Measurements from ENCODE around the gene TBC1D9B. TPM values are rescaled to one million over a fixed set of nuclear protein-coding genes. Genes with fewer than 3 reads are reported as not detected.

Gene TBC1D9B
- polyA plus RNA-seq, 1 donor: 83.0 TPM

- no CpG with 5 or more reads among the region's 3 CpGs for WGBS (ENCODE audit: insufficient coverage, low lambda C conversion rate)
- DNase-seq: no peak
- H3K36me3 ChIP-seq (ENCODE audit: control insufficient read depth, insufficient read depth, low read length): peaks cover 12% of the 10 kb centered on the region
- no peaks in the 10 kb centered on the region for H3K27me3 ChIP-seq (ENCODE audit: control insufficient read depth, insufficient read depth, low read length)
- no peak overlapping the region for H3K4me3 ChIP-seq (ENCODE audit: low read length)
- H3K27ac ChIP-seq (ENCODE audit: low read length): no peak overlapping the region
- peaks cover 3% of the 10 kb centered on the region for H3K9me3 ChIP-seq (ENCODE audit: control insufficient read depth, low read depth, low read length)
- H3K4me1 ChIP-seq (ENCODE audit: control insufficient read depth, insufficient read depth, low read length): peaks cover 21% of the 10 kb centered on the region
These were observed 93.6 kb downstream of the TBC1D9B start for GRCh38 chr5:179814090-179814489.

GRCh38 chr5:179812997-179813607 is 94.6 kb downstream of the TBC1D9B start:
- Histone ChIP-seq H3K4me3 (ENCODE audit: low read length) (no peak overlapping the region), H3K27ac (ENCODE audit: low read length) (no peak overlapping the region), H3K27me3 (ENCODE audit: control insufficient read depth, insufficient read depth, low read length) (no peaks in the 10 kb centered on the region), H3K9me3 (ENCODE audit: control insufficient read depth, low read depth, low read length) (no peaks in the 10 kb centered on the region), H3K4me1 (ENCODE audit: control insufficient read depth, insufficient read depth, low read length) (peaks cover 16% of the 10 kb centered on the region), H3K36me3 (ENCODE audit: control insufficient read depth, insufficient read depth, low read length) (peaks cover 12% of the 10 kb centered on the region)
- DNase-seq: no peak
- 71% methylated on average over 1 of the region's 5 CpGs for WGBS (ENCODE audit: insufficient coverage, low lambda C conversion rate)

GRCh38 chr5:179812135-179812825 is 95.4 kb downstream of the TBC1D9B start:
- H3K36me3 ChIP-seq (ENCODE audit: control insufficient read depth, insufficient read depth, low read length): peaks cover 12% of the 10 kb centered on the region

More at GRCh38 chr5:179812135-179812825, 95.4 kb downstream of the TBC1D9B start:
- no peak overlapping the region for H3K27ac ChIP-seq (ENCODE audit: low read length)
- no CpG with 5 or more reads among the region's 27 CpGs for WGBS (ENCODE audit: insufficient coverage, low lambda C conversion rate)
- H3K9me3 ChIP-seq (ENCODE audit: control insufficient read depth, low read depth, low read length): no peaks in the 10 kb centered on the region
- H3K27me3 ChIP-seq (ENCODE audit: control insufficient read depth, insufficient read depth, low read length): no peaks in the 10 kb centered on the region
- H3K4me1 ChIP-seq (ENCODE audit: control insufficient read depth, insufficient read depth, low read length): peaks cover 13% of the 10 kb centered on the region
- no peak for DNase-seq
- H3K4me3 ChIP-seq (ENCODE audit: low read length): no peak overlapping the region

Other genes with a start within 250 kb of the TBC1D9B start
- 1.2 TPM for gene CBY3, start 226.9 kb downstream of the TBC1D9B start, polyA plus RNA-seq
- gene CANX, start 208.9 kb downstream of the TBC1D9B start, polyA plus RNA-seq: 473 TPM
- 29.9 TPM for gene MAML1, start 175.1 kb downstream of the TBC1D9B start, polyA plus RNA-seq
- 2.9 TPM for gene LTC4S, start 113.9 kb downstream of the TBC1D9B start, polyA plus RNA-seq
- 185 TPM for gene MGAT4B, start 101.0 kb downstream of the TBC1D9B start, polyA plus RNA-seq
- 165 TPM for gene SQSTM1, start 87.0 kb downstream of the TBC1D9B start, polyA plus RNA-seq
- 39.4 TPM for gene MRNIP, start 49.1 kb downstream of the TBC1D9B start, polyA plus RNA-seq
- 30.4 TPM for gene RNF130, start 163.9 kb upstream of the TBC1D9B start, polyA plus RNA-seq